ENCODE data around the gene PARD3.
"Not testable (repeated sequence)": the region's sequence is repeated elsewhere in the genome, so short reads cannot be mapped to it uniquely, and the experiment has no call there.

PARD3 gene

DNA sequence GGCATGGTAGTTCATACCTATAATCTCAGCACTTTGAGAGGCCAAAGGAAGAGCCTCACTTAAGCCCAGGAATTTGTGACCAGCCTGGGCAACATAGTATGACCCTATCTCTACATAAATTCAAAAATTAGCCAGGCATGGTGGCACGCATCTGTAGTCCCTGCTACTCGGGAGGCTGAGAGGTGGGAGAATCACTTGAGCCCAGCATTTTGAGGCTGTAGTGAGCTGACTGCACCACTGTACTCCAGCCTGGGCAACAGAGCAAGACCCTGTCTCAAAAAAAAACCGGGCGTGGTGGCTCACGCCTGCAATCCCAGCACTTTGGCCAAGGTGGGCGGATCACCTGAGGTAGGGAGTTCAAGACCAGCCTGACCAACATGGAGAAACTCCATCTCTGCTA, 19.8 kb downstream of the PARD3 start:
- no peak for DNase-seq

DNA sequence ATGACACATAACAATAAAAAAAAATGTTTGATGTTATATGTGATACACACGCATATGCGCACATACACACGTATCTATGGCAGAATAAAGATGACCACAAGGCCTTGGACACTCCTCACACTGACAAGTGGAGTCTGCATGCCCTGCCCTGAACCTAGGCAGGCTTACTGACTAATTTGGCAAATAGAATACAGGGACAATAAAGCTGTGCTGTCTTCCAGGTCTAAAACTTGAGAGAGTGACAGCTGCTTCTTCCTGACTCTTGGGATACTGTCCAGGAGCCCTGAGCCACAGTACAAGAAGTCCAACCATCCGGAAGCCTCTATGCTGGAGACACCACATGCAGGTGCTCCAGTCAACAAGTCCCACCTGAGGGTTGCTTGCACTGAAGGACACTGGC, 20.3 kb downstream of the PARD3 start:
- no peak for DNase-seq

DNA sequence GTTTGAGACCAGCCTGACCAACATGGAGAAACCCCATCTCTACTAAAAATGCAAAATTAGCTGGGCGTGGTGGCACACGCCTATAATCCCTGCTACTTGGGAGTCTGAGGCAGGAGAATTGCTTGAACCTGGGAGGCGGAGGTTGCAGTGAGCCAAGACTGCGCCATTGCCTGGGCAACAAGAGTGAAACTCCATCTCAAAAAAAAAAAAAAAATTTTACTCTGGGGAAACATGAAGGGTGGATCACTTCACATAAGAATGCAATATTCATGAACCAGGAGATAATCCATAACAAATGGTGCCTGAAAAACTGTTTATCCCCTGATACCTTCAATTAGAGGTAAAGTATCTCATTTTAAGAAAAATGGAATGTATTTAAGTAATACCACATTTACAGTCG, 21.5 kb downstream of the PARD3 start:
- DNase-seq = not testable (repeated sequence)

DNA sequence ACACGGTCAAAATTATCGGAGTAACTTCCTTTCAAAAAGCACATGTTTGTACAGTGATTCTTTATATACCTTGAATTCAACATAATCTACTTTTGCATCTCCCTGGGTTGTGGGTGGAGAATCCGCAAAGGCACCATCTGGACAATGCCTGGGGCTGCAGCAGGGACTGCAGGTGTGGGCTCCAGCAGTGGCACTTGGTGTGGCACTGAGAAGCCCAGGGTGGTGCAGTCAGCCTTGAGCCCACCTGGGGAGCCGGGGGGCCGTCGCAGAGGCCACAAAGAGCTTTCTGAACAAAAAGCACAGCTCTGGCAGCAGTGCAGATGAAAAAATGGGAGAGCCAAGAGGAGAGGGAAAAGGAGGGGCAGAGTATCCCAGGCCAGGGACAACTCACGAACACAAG, 22.2 kb downstream of the PARD3 start:
- no peak for DNase-seq

DNA sequence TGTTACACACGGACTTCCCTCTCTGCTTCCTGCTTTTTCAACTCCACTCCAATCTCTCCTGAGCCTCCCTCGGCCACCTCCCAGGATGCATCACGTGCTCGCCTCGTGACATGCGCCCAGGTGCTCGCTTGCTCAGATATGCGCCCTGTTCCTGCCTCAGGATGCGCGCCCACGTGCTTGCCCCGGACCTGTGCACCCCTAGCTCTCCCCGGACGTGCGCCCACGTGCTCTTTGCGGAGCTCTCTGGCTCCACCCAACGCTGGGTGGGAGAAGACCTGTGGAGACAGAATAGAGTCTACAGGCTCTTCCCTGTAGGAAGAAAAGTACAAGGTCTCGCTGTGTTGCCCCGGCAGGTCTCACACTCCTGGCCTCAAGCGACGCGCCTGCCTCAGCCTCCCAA, 23.1 kb downstream of the PARD3 start:
- no peak for DNase-seq

DNA sequence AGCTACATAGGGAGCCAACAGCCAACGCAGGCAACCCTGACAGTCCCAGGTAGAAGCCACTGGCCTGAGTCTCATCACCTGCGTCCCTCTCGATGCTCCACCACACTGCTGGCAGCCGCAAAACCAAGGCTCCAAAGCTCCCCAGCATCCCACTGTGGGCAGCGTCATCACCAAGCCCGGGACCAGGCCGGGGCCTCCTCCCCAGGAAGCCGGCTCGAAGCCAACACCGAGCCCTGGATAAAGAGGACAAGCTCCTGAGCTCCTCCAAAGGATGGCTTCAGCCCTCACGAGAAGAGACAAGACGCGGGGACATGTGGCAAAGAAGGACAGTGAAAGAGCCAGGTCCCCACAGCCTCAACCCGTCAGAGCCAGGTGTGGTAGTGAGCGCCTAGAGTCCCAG, 23.9 kb downstream of the PARD3 start:
- no peak for DNase-seq

DNA sequence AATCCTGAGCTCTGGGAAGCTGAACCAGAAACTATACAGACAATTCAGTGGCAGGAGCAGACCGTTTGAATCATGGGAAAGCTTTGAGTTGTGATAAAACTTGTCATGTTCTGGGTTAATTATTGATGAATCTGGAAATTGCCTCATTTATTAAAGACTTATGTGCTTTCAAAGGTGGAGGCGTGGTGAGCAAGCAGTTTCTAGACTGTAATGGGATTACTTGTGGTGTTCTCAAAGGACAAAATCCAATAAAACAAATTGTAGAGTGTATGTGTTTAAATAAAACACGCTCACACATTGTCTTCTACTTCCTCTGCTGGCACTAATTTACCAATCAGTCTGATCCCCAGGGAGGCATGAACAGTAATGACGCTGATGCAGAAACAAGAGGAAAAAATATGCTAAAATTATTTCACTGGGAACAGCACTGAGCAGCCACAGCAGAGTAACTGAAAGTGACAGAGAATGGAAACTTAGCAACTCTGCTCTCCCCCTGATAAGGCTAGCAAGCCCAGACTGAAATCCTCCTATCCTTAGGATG, 25.1 kb downstream of the PARD3 start:
- DNase-seq = no peak

DNA sequence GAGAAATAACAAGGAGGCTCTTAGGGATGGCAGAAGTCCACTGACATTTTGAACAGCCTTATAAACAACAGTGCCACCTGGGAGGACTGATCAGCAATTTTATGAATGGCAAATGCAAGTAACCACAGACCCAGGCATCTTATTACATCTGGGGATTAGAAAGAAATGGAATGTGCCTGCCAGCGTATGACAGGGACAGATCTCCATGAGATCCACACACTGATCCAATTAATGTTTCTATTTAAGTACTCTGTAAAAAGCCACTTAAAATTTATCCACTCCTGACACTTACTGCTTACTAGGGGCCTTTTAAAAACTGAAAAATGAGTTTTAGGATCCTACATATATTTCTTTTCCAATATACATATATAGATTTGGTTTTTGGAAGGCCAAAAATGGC, 28.6 kb downstream of the PARD3 start:
- DNase-seq = no peak

DNA sequence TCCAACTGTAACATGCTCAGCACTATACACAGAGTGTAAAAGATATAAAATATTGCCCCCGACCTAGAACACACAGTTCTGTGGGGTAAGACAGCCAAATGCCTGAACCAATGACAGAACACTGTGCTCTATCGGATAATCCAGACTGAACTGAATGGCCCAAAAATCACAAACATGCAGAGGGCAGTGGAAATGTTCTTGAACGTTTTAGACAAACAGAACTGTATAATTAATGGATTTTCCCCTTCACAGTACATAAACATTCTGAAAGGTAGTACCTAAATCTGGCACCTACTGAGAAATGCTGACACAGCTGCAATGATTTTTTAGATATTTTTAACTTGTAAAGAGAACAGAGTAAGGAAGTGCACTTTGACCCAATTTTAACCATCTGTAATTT, 33.4 kb downstream of the PARD3 start:
- no peak for DNase-seq

DNA sequence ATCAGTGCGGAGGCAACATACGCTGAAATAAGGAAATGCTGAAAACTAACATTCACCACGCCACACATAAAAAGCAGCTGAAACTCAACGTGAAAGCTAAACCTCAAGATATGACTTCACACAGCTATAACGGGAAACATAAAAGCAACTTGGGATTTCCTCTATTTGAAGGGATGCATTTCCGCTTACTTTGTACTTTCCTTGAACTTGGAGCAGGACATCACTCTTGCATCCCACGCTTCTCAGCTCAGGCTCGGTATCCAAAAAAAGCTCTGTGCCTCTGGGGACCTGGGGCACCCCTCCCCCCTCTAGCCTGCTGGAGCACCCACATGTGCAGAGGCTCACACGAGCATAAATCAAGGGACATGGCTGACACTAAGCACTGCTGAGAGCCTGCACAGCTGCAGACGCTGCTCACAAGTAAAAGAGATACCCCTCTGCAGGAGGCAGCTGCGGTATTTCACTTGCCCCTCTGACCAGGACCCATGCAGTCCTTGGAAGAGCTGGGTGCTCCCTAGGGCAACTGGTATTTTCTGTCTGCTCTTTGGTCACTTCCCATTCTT, 34.2 kb downstream of the PARD3 start:
- no peak for DNase-seq

DNA sequence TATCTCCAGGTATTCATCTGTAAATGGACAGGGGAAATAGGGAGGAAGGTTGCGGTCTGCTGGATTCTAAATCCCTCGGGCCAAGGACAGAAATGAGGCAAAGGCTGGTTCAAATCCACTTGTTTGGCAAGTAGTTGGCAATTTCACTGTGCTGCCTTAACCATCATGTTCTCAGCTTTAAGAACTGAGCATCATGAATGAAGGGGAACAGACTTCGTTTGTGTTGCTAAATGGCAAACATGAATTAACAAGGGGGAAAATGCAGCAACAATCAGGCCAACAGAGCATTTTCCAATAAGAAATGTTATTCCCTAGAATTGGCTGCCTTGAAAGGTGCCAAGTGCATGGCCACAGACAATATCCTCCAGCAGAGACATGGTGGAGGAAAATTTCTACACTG, 36.9 kb downstream of the PARD3 start:
- no peak for DNase-seq

DNA sequence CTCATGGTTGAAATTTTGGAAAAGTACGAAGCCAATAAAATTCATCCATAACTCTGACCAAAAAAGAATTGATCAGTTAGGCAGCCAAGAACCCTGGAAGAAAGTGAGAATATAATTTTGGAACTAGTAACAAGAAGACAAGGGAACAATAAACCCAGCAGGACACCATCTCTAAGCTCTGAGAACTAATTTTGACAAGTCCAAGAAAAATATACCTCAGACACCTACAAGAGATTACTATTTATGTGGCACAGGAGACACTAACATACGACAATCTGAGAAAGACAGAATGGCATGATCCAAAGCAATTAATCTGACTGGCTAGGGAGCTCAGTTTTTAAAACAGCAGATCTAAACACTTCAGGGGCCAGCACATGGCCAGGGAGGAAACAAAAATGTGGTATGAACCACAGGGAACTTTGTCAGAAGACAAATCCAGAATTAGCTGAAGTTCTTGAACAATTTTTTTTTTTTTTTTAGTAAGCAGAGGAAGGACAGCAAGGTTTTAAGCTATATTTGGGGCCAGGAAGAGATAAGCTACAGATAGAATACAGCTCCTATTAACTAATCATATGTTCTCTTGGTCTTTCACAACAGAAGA, 38.9 kb downstream of the PARD3 start:
- DNase-seq = no peak

DNA sequence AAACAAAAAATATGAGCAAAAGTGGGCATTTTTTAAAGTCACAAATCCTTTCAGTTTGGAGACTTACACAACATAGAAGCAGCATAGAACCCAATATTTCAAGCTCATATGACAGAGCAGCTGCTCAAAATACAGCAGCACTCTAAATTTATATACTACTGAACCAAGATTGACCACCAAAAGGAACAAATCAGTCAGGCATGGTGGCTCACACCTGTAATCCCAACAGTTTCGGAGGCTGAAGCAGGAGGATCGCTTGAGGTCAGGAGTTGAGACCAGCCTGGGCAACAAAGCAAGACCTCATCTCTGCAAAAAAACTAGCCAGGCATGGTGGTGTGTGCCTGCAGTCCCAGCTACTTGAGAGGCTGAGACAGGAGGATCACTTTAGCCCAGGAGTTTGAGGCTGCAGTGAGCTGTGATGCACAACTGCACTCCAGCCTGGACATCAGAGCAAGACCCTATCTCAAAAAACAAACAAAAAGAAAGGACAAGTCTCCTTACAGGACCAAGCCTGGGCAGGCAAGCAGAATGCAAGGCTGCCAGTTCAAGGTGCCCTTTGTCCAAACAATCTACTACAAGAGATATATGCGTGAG, 40.0 kb downstream of the PARD3 start:
- DNase-seq = no peak

DNA sequence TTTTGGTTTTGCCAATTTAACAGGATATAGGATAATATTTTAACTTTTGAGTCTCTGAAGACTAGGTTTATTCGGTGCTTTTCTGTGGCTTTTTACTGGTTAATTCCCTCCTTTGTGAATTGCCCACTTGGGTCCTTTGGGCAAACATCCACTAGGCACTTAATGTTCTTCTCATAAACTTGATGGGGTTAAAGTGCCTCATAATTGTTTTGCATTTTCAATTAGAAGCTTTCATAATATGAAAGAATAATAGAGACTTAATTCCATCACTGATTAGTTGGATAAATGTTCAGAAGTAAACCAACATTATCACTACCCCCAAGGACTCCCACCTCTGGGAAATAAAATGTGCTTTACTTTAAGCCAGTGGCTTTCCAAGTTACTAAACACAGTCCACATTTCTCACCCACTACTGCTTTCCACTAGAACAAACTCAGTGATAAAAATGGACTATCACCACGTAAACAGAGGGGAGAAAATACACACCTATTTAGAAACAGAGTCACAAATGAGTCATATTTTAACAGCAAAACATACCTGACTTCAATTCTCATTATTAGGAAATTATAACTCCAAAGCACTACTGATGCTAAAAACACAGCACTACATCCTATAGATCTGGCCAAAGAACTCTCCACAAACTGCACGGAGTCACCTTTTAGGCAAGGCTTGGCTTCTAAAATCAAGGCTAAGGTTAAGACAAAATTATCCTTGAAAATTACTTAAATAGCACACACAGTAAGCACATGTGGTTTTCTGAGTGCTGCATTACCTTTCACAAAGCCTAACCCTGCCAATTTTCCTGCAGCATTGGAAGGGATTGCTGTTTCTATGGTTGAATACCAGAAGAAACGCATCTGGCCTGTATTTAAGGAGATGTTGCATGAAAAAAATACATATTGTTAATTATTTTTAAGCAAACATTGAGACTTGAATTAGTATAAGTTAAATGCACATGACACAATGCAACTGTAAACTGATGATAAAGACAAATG, 41.2 kb downstream of the PARD3 start:
- no peak for DNase-seq

DNA sequence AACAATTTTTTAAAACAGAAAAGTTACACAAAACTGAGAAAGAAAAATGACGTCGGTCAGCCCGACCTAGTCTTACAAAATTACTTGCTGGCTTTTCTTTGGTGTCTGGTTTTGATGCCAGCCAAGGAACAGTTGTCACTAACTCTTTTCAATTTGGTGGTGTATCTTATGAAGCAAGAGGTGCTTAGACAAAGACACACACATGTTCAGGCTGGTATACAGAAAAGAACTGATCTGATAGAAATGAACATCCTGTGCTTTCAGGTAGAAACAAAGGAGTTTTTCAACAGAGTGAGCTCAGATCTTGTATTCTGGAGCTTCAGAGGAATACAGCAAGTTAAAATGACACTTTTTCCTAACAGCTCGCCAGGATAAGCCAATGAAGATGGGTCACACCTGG, 43.6 kb downstream of the PARD3 start:
- DNase-seq = no peak

DNA sequence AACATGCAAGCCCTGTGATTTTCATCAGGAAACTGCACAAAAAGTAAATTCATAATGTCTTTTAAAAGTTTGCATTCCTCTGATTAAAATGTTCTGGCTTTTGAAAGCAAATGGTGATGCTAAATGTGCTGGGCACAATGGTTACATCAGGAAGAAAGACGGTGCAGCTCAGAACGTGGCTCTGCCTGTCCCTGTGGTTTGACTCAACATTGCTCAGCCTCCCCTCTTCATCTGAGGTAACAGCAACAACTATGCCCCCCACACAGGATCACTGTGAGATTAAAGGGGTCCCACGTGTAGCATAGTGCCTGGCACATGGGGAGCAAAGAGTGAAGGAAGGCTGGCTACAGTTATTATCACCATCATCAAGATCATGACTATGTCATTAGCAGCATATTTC, 44.0 kb downstream of the PARD3 start:
- no peak for DNase-seq

DNA sequence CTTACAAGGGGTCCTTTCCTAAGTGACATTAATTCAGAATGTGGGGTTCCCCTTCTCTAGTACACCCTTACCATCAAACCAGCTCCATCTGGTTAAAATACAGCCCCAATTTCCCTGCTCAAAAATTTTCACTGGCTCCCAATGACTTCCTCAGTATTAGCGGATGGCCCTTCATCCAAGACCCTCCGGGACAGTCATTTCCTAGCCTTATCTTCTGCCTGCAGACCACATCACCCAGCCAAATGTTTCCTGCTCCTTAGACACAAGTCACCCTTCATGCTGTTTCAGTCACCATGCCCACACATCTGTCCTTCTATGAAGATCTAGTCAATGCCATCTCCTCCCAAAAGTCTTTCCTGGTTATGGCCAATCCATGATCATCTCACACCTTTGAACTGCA, 45.2 kb downstream of the PARD3 start:
- DNase-seq = no peak

DNA sequence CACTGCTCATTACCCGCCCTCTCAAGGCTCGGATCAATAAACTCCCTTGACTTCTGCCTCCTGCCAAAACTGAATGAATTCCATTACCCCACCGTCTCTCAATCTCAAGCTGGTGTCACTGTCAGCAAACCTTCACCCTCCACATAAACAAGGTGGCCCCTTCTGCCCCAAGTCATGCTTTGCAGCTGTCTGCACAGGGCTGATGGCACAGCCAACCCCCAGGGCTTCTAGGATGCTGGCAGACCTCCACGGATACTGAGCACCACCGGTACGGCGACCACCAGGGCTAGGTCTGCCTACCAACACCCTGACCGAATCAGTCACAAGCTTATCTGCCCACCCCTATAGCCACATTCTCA, 46.1 kb downstream of the PARD3 start:
- DNase-seq = no peak

DNA sequence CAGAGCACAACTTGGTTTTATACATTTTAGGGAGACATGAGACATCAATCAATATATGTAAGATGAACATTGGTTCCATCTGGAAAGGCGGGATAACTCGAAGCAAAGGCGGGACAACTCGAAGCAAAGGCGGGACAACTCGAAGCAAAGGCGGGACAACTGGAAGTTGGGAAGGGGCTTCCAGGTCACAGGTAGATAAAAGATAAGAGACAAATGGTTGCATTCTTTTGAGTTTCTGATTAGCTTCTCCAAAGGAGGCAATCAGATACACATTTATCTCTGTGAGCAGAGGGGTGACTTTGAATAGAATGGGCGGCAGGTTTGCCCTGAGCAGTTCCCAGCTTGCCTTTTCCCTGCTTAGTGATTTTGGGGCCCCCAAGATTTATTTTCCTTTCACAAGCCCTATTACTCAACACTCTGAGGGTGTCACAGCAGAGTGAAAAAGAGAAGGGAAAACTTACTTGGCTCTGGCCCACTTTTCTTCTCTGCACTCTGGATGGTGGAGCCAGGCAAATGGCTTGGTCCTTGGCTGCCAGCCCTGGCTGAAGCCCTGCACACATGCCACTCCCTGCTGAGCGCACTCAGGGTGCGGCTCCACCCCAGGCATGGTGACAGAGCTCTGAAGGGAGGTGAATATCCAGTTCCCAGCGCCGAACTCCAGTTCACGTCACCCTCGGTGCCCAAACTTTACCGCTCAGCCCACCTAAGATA, 46.7 kb downstream of the PARD3 start:
- DNase-seq = no peak

DNA sequence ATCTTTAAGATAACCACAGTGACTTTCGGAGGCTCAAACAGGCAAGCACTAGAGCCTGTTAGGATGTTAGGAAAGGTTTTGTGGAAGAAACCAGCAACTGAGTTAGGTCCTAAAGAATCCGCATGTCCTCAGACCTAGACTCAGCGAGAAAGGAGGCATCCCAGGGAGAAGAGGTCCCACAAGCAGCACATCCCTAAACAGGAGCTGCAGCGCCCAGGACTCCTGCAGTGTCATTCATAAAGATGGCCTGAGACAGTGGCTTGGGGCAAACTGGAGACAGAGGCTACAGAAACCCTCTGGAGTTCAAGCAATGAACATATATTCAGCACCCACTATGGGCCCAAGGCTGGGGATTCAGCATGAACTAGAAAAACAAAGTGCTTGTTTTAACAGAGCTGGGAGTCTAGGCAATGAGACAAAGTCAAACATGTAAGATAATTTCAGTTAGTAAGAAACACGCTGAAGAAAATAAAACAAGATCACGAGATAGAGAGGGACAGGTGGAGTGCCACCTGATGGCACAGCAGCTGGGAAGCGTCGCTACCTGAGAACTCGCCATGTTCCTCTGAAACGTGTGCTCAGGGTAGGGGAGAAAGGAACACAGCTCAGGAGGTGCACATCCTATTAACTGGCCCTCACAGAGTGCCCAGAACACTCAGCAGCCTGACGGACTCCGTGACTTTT, 48.1 kb downstream of the PARD3 start:
- no peak for DNase-seq

DNA sequence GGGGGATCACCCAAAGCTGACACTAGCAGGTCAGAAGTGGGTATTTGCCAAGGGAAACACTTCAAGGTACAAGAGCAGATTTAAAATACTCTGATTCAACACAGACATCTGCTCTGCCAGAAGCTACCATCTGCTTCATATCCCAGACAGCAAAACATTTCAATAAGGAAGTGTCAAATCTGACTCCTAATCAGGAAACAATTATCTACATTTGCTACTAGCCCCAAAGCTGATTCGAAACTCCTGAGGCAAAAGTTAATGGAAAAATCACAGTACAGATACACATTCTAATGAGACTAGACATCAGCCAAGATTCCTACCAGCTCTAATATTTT, 48.9 kb downstream of the PARD3 start:
- no peak for DNase-seq

DNA sequence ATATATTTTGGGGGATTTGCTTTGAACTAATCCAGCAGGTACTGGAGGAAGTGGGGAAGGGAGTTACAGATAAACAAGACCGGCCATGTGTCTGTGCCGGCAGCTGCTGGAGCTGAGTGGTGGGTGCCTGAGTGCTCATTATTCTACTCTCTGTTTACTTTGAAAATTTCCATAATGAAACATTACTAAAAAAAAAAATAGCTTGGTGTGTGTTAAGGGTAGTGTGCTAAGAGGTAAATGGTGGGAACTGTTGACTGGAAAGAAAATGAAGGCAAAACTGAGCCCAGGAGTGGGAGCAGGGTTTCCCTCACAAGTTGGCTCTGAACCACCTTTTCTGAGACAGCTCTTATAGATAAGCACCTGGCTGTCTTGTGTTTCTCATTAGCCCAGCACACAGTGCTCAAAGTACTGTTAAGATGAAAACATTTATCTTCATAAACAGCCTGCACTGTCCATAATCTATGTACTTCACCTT, 50.6 kb downstream of the PARD3 start:
- DNase-seq = peak; percentile 72

Data from NCI-H526 treated with DMSO at 0.1 percent for 48 hours (cell line).